Endothelial cell (in vitro differentiated cells): Measurements from ENCODE around the gene NXN. TPM values are rescaled to one million over a fixed set of nuclear protein-coding genes. Genes with fewer than 3 reads are reported as not detected.

Experiments
- DNase-seq: peaks from one replicate; pipeline ENCODE4 v3.0.0; 2021; ENCODE audit warnings: low spot score
- H3K27ac Mint-ChIP-seq: one replicate; pipeline ENCODE4 v1.8.0; 2021; ENCODE audit warnings: mixed read lengths, inconsistent platforms; ENCODE audit not compliant: unreplicated experiment
- H3K27me3 Mint-ChIP-seq: one replicate; pipeline ENCODE4 v1.8.0; 2021; ENCODE audit warnings: mild to moderate bottlenecking, moderate library complexity, mixed read lengths, inconsistent platforms; ENCODE audit not compliant: unreplicated experiment
- H3K36me3 Mint-ChIP-seq: one replicate; pipeline ENCODE4 v1.8.0; 2021; ENCODE audit warnings: mild to moderate bottlenecking, low read depth, mixed read lengths, inconsistent platforms; ENCODE audit not compliant: unreplicated experiment
- H3K4me1 Mint-ChIP-seq: one replicate; pipeline ENCODE4 v1.8.0; 2021; ENCODE audit warnings: mild to moderate bottlenecking, mixed read lengths, inconsistent platforms; ENCODE audit not compliant: unreplicated experiment
- H3K4me3 Mint-ChIP-seq: one replicate; pipeline ENCODE4 v1.8.0; 2021; ENCODE audit warnings: mild to moderate bottlenecking, mixed read lengths, inconsistent platforms; ENCODE audit not compliant: unreplicated experiment
- H3K9me3 Mint-ChIP-seq: one replicate; pipeline ENCODE4 v1.8.0; 2021; ENCODE audit warnings: mixed read lengths, inconsistent platforms; ENCODE audit not compliant: unreplicated experiment
- total RNA-seq: library from RNA; stranded (reverse); fragmentation: NEBNext Ultra II Directional; extraction: Animal tissue kit (Norgen Biotek cat#: 25700); gene quantifications from one replicate; pipeline ENCODE4 v1.2.1, GENCODE V29; 2021; ENCODE audit not compliant: unreplicated experiment
- TF ChIP-seq, protein P1 (sequence below): fragments of 200-600 bp; sonication (generic); IDR thresholded peaks from one replicate; pipeline ENCODE4 v1.5.0; 2021; ENCODE audit warnings: antibody characterized with exemption; ENCODE audit not compliant: unreplicated experiment

The NXN gene
- total RNA-seq, 1 donor from 2014 or later = 53.9 TPM

DNA sequence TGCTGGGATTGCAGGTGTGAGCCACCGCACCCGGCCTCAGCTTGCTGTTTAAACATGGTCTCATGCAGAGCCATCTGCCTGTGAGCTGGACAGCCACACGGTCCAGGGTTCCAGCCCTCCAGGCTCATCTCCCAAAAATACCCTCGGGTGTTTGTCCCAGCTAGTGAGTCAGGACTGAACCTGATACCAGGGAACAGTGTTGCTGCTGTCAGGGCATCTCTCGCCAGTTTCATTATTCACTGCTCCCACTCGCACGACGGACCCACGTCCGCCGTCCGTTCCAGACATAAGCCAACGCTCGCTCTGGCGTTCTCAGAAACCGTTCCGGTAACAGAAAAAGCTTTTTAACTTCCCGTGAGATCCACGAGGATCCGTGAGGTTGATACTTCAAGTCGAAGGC is 77.6 kb downstream of the NXN start:
- no peak for DNase-seq
- H3K4me1 Mint-ChIP-seq = peaks cover 23% of the 10 kb centered on the region

DNA sequence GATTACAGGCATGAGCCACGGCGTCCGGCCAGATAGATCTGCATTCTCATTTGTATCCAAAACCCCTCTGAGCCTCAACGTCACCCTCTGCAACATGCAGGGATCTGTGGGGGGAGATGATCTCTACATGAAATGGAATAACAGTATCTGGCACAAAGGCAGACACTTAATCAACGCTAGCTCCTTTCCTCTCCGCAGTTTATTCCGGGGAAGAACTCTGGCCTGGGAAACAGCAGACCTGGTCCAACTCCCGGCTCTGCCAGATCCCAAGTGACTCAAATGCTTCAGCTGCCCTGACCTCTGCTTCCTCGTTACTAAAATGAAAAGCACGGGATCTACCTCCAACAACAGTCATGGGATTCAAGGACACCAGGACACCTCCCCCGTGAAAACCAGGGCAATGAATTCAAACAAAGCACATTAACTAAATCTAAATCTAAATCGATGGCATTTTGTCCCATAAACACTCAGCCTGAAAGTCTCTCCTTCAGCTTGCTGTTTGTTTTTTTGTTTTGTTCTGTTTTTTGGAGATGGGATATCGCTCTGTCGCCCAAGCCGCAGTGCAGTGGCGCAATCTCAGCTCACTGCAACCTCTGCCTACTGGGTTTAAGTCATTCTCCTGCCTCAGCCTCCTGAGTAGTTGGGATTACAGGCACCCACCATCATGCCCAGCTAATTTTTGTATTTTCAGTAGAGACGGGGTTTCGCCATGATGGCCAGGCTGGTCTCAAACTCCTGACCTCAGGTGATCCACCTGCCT is 78.2 kb downstream of the NXN start:
- Mint-ChIP-seq H3K36me3 (no peaks in the 10 kb centered on the region), H3K4me3 (no peak overlapping the region), H3K27me3 (no peaks in the 10 kb centered on the region), H3K27ac (peak overlapping the region; percentile 55), H3K9me3 (no peaks in the 10 kb centered on the region), H3K4me1 (peaks cover 23% of the 10 kb centered on the region)
- TF ChIP-seq, protein P1, sequence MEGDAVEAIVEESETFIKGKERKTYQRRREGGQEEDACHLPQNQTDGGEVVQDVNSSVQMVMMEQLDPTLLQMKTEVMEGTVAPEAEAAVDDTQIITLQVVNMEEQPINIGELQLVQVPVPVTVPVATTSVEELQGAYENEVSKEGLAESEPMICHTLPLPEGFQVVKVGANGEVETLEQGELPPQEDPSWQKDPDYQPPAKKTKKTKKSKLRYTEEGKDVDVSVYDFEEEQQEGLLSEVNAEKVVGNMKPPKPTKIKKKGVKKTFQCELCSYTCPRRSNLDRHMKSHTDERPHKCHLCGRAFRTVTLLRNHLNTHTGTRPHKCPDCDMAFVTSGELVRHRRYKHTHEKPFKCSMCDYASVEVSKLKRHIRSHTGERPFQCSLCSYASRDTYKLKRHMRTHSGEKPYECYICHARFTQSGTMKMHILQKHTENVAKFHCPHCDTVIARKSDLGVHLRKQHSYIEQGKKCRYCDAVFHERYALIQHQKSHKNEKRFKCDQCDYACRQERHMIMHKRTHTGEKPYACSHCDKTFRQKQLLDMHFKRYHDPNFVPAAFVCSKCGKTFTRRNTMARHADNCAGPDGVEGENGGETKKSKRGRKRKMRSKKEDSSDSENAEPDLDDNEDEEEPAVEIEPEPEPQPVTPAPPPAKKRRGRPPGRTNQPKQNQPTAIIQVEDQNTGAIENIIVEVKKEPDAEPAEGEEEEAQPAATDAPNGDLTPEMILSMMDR = no peak
- no peak for DNase-seq

More for the DNA sequence above, 77.6 kb downstream of the NXN start:
- TF ChIP-seq, protein P1 = no peak
- H3K36me3 Mint-ChIP-seq = no peaks in the 10 kb centered on the region
- no peaks in the 10 kb centered on the region for H3K27me3 Mint-ChIP-seq
- H3K9me3 Mint-ChIP-seq = no peaks in the 10 kb centered on the region
- H3K4me3 Mint-ChIP-seq = no peak overlapping the region
- peak overlapping the region; percentile 22 for H3K27ac Mint-ChIP-seq

DNA sequence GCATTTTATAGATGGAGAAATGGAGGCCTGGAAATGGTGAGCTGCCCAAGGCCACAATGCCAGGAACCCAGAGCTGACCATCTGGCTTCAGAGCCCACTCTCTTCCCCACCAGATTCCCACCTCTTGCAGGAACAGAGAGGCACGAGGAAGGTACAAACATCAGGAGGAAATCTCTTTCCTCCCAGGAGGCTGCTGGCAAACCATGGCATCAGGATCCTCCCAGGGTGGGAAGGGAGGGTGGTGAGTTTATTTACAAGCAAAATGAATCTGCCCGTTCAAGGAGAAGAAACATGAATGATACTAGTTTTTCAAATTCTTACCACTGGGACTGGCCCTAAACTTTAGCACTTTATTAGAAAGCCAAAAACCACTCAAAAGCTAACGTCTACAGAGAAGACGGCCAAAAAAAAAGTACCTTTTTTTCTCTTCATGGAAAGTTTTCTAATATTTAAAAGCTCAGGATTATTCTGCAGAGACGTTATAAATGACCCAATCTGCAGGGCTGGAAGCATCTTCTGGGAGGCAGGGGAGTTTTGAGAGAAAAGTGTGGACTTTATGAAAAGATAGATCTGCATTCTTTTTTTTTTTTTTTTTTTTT is 79.1 kb downstream of the NXN start:
- Mint-ChIP-seq H3K36me3 (no peaks in the 10 kb centered on the region), H3K27me3 (no peaks in the 10 kb centered on the region), H3K27ac (no peak overlapping the region), H3K4me1 (peaks cover 23% of the 10 kb centered on the region), H3K9me3 (no peaks in the 10 kb centered on the region), H3K4me3 (no peak overlapping the region)
- TF ChIP-seq, protein P1 = no peak
- peak; percentile 38 for DNase-seq

DNA sequence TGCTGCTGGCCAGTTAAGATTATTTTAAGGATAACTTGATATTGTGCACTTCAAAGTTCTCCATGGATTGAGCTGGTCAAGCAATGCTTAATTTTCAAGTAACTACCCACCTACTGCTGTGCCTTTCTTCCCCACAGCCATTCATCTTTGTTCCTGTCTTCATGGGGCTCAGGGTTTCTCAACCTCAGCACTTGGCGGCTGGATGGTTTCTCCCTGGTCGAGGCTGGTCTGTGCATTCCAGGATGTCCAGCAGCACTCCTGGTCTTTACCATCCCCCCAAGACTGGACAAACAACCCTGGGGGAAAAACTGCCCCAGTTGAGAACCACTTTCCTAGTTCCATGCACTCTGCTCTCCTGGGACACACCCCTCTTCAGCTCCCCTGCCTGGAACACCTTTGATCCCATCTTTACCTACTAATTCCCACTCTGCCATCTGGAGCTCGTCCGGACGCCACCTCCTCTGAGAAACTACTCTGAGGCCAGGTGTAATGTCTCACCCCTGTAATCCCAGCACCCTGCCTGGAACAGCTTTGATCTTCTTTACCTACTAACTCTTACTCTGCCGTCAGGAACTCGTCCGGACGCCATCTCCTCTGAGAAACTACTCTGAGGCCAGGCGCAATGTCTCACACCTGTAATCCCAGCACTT is 81.5 kb downstream of the NXN start:
- H3K27ac Mint-ChIP-seq = no peak overlapping the region
- H3K27me3 Mint-ChIP-seq = peaks cover 2% of the 10 kb centered on the region
- H3K4me3 Mint-ChIP-seq = peak overlapping the region; percentile 23
- no peaks in the 10 kb centered on the region for H3K9me3 Mint-ChIP-seq
- DNase-seq = no peak
- peaks cover 23% of the 10 kb centered on the region for H3K4me1 Mint-ChIP-seq
- TF ChIP-seq, protein P1 = no peak
- no peaks in the 10 kb centered on the region for H3K36me3 Mint-ChIP-seq
